HG02840 (cell line): ENCODE measurements around the gene RABEPK.
"Not testable (repeated sequence)": the region's sequence is repeated elsewhere in the genome, so short reads cannot be mapped to it uniquely, and the experiment has no call there.

ENCODE experiments used
- ATAC-seq: cut with Tn5 transposase; IDR thresholded peaks from one replicate; pipeline ENCODE4 v1.9.1; 2021; ENCODE audit warnings: mild to moderate bottlenecking, moderate library complexity, moderate number of reproducible peaks; ENCODE audit not compliant: unreplicated experiment, low FRiP score

The RABEPK gene

GRCh38 chr9:125241863-125242739 lies 41.8 kb downstream of the RABEPK start:
- ATAC-seq: peak; percentile 23

GRCh38 chr9:125243792-125244260 lies 43.5 kb downstream of the RABEPK start:
- no peak for ATAC-seq

- no peak for ATAC-seq
Measured at GRCh38 chr9:125246261-125246667, 45.9 kb downstream of the RABEPK start.

GRCh38 chr9:125254231-125254630 lies 53.9 kb downstream of the RABEPK start:
- ATAC-seq: no peak

- ATAC-seq: no peak
Measured at GRCh38 chr9:125255781-125256391, 55.5 kb downstream of the RABEPK start.

- no peak for ATAC-seq
Measured at GRCh38 chr9:125258160-125258785, 57.9 kb downstream of the RABEPK start.

- ATAC-seq: no peak
Measured at GRCh38 chr9:125258832-125259534, 58.6 kb downstream of the RABEPK start.

- ATAC-seq: no peak
Measured at GRCh38 chr9:125260561-125260960, 60.2 kb downstream of the RABEPK start.

GRCh38 chr9:125261501-125262293 lies 61.4 kb downstream of the RABEPK start, which contains the start of gene GAPVD1:
GAPVD1 (plus strand) TSS chr9:125261826; CDS start chr9:125298922, 37,096 bp downstream.
- ATAC-seq: peak; percentile 93

GRCh38 chr9:125262294-125262991 lies 62.1 kb downstream of the RABEPK start:
- no peak for ATAC-seq

- not testable (repeated sequence) for ATAC-seq
Measured at GRCh38 chr9:125264068-125264467, 63.7 kb downstream of the RABEPK start.

GRCh38 chr9:125268394-125269013 lies 68.2 kb downstream of the RABEPK start:
- ATAC-seq: no peak

- ATAC-seq: no peak
Measured at GRCh38 chr9:125269014-125269397, 68.7 kb downstream of the RABEPK start.

GRCh38 chr9:125271081-125271480 lies 70.7 kb downstream of the RABEPK start:
- no peak for ATAC-seq

- ATAC-seq: no peak
Measured at GRCh38 chr9:125272697-125273096, 72.4 kb downstream of the RABEPK start.

GRCh38 chr9:125276771-125277170 lies 76.4 kb downstream of the RABEPK start:
- no peak for ATAC-seq

GRCh38 chr9:125277411-125277810 lies 77.1 kb downstream of the RABEPK start:
- no peak for ATAC-seq

- no peak for ATAC-seq
Measured at GRCh38 chr9:125280945-125281344, 80.6 kb downstream of the RABEPK start.
